Karpas-422 (cell line): Measurements from ENCODE around the gene GFAP. TPM values are rescaled to one million over a fixed set of nuclear protein-coding genes. Genes with fewer than 3 reads are reported as not detected.
"Not testable (repeated sequence)": the region's sequence is repeated elsewhere in the genome, so short reads cannot be mapped to it uniquely, and the experiment has no call there.

Source experiments
- DNase-seq: peaks from one replicate; pipeline ENCODE4 v3.0.0-alpha.2; 2015
- H2AFZ ChIP-seq: fragments of 200-600 bp; sonication (generic); 2 replicates; pipeline ENCODE4 v1.6.1; 2014; ENCODE audit warnings: antibody characterized with exemption, low read length, mixed read lengths
- H3K27ac ChIP-seq: fragments of 200-600 bp; sonication (generic); 2 replicates; pipeline ENCODE4 v1.5.1; 2014; ENCODE audit warnings: mild to moderate bottlenecking, low read length, moderate library complexity
- H3K27me3 ChIP-seq: fragments of 200-600 bp; sonication (generic); 2 replicates; pipeline ENCODE4 v1.6.1; 2014; ENCODE audit warnings: low read length, mixed read lengths
- H3K36me3 ChIP-seq: fragments of 200-600 bp; sonication (generic); 2 replicates; pipeline ENCODE4 v1.6.1; 2014; ENCODE audit warnings: low read length, mixed read lengths; ENCODE audit not compliant: insufficient read depth
- H3K4me1 ChIP-seq: fragments of 200-600 bp; sonication (generic); 2 replicates; pipeline ENCODE4 v1.6.1; 2014; ENCODE audit warnings: mild to moderate bottlenecking, low read length, mixed read lengths
- H3K4me2 ChIP-seq: fragments of 200-600 bp; sonication (generic); 2 replicates; pipeline ENCODE4 v1.6.1; 2014; ENCODE audit warnings: low read length, low read depth, mild to moderate bottlenecking; ENCODE audit not compliant: poor library complexity, severe bottlenecking
- H3K4me3 ChIP-seq: fragments of 200-600 bp; sonication (generic); 2 replicates; pipeline ENCODE4 v1.5.1; 2014; ENCODE audit warnings: mild to moderate bottlenecking, antibody characterized with exemption, low read length, mixed read lengths
- H3K79me2 ChIP-seq: fragments of 200-600 bp; sonication (generic); 2 replicates; pipeline ENCODE4 v1.6.1; 2014; ENCODE audit warnings: mild to moderate bottlenecking, low read length, mixed read lengths
- H3K9ac ChIP-seq: fragments of 200-600 bp; sonication (generic); 2 replicates; pipeline ENCODE4 v1.6.0; 2014; ENCODE audit warnings: low read length
- H3K9me2 ChIP-seq: fragments of 200-600 bp; sonication (generic), shearing (Covaris generic); replicated peaks from 2 replicates; pipeline ENCODE4 v1.6.0; 2014; ENCODE audit warnings: mild to moderate bottlenecking, low read length, moderate library complexity; ENCODE audit not compliant: insufficient read depth
- H3K9me3 ChIP-seq: fragments of 300-700, 200-600 bp; sonication (generic); 2 replicates; pipeline ENCODE4 v1.6.1; 2014; ENCODE audit warnings: low read length, mixed read lengths
- H4K20me1 ChIP-seq: fragments of 200-600 bp; sonication (generic); 2 replicates; pipeline ENCODE4 v1.6.1; 2014; ENCODE audit warnings: mild to moderate bottlenecking, antibody characterized with exemption, low read length, low read depth; ENCODE audit not compliant: insufficient read depth
- total RNA-seq: library from RNA; depleted of rRNA; stranded (reverse); fragments of >200 nt; shearing (Covaris generic); gene quantifications from 2 replicates; pipeline ENCODE4 v1.2.3, GENCODE V29; 2014; ENCODE audit warnings: low replicate concordance

Gene GFAP
- total RNA-seq, 1 experiment from 2014 or later = not detected

GRCh38 chr17:44948315-44948795 lies 33.1 kb upstream of the GFAP start:
- H2AFZ ChIP-seq = no peak overlapping the region
- H3K27me3 ChIP-seq = no peaks in the 10 kb centered on the region
- H3K9me3 ChIP-seq = no peaks in the 10 kb centered on the region
- H3K79me2 ChIP-seq = peaks cover 42% of the 10 kb centered on the region
- peak overlapping the region; percentile 96 for H3K4me3 ChIP-seq
- H3K36me3 ChIP-seq = peaks cover 29% of the 10 kb centered on the region
- H4K20me1 ChIP-seq = no peaks in the 10 kb centered on the region
- H3K9ac ChIP-seq = peak overlapping the region; percentile 93
- no peak for DNase-seq
- H3K27ac ChIP-seq = no peak overlapping the region
- no peaks in the 10 kb centered on the region for H3K9me2 ChIP-seq
- peak overlapping the region; percentile 87 for H3K4me2 ChIP-seq
- peaks cover 21% of the 10 kb centered on the region for H3K4me1 ChIP-seq

- no peaks in the 10 kb centered on the region for H3K9me2 ChIP-seq
- peaks cover 21% of the 10 kb centered on the region for H3K4me1 ChIP-seq
- no peaks in the 10 kb centered on the region for H3K27me3 ChIP-seq
- peak within 1 kb of the TSS; percentile 67; the same call in 1 of the 2 replicates for H2AFZ ChIP-seq
- H3K36me3 ChIP-seq = peaks cover 31% of the 10 kb centered on the region
- H3K4me3 ChIP-seq = peak within 1 kb of the TSS; percentile 96
- H3K27ac ChIP-seq = peak within 1 kb of the TSS; percentile 80
- H3K9me3 ChIP-seq = no peaks in the 10 kb centered on the region
- H3K79me2 ChIP-seq = peaks cover 48% of the 10 kb centered on the region
- peak; percentile 99 for DNase-seq
- peak within 1 kb of the TSS; percentile 93 for H3K9ac ChIP-seq
- H4K20me1 ChIP-seq = no peaks in the 10 kb centered on the region
- peak within 1 kb of the TSS; percentile 87 for H3K4me2 ChIP-seq
Observed at GRCh38 chr17:44947461-44948314, 32.4 kb upstream of the GFAP start, which contains the start of gene KIF18B. Gene KIF18B, minus strand, starts transcription at chr17:44947773. Its CDS starts 11,429 bp downstream, at chr17:44936344.

- H3K27me3 ChIP-seq, H3K9me3 ChIP-seq, DNase-seq, H4K20me1 ChIP-seq, H3K9me2 ChIP-seq, H2AFZ ChIP-seq, H3K27ac ChIP-seq, H3K9ac ChIP-seq: not testable (repeated sequence)
- peaks cover 46% of the 10 kb centered on the region for H3K36me3 ChIP-seq
- H3K4me2 ChIP-seq = peak overlapping the region; percentile 87
- H3K79me2 ChIP-seq = peaks cover 68% of the 10 kb centered on the region
- peaks cover 21% of the 10 kb centered on the region for H3K4me1 ChIP-seq
- peak overlapping the region; percentile 96; the same call in 1 of the 2 replicates for H3K4me3 ChIP-seq
Observed at GRCh38 chr17:44945652-44946051, 30.4 kb upstream of the GFAP start.

DNA sequence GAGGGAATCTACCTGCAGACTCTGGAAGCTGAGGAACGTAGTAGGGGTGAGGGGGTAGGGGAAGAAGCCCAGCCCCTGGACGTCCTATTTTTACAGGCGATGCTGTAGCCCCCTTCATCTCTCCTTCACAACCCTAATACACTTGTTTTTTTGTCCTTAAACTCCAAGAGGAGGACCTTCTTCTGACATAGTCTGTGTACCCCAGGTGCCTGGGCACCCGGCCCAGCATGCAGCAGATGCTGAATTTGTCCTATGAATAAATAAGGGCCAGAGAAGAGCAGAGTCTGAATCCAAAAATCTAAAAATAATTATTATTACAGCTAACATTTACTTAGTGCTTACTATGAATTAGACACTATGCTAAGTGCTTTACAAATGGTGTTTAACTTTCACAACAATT lies 27.2 kb upstream of the GFAP start:
- no peak overlapping the region for H3K9ac ChIP-seq
- peaks cover 68% of the 10 kb centered on the region for H3K36me3 ChIP-seq
- H3K27me3 ChIP-seq = no peaks in the 10 kb centered on the region
- peaks cover 14% of the 10 kb centered on the region for H3K4me1 ChIP-seq
- H3K4me2 ChIP-seq = no peak overlapping the region
- H3K4me3 ChIP-seq = no peak overlapping the region
- peaks cover 94% of the 10 kb centered on the region for H3K79me2 ChIP-seq
- H3K9me3 ChIP-seq = 0 out of 2 replicates have a peak, but pooled peaks cover 4% of the 10 kb centered on the region
- no peak overlapping the region for H3K27ac ChIP-seq
- no peak overlapping the region for H2AFZ ChIP-seq
- H3K9me2 ChIP-seq = no peaks in the 10 kb centered on the region
- no peak for DNase-seq
- no peaks in the 10 kb centered on the region for H4K20me1 ChIP-seq

GRCh38 chr17:44941712-44942331 lies 26.5 kb upstream of the GFAP start:
- H2AFZ ChIP-seq = no peak overlapping the region
- H3K9ac ChIP-seq = no peak overlapping the region
- 0 out of 2 replicates have a peak, but pooled peaks cover 4% of the 10 kb centered on the region for H3K9me3 ChIP-seq
- H3K4me3 ChIP-seq = no peak overlapping the region
- H3K4me2 ChIP-seq = no peak overlapping the region
- peaks cover 94% of the 10 kb centered on the region for H3K79me2 ChIP-seq
- no peak for DNase-seq
- no peak overlapping the region for H3K27ac ChIP-seq
- H3K9me2 ChIP-seq = no peaks in the 10 kb centered on the region
- H3K4me1 ChIP-seq = peaks cover 14% of the 10 kb centered on the region
- no peaks in the 10 kb centered on the region for H4K20me1 ChIP-seq
- H3K27me3 ChIP-seq = no peaks in the 10 kb centered on the region
- H3K36me3 ChIP-seq = peaks cover 71% of the 10 kb centered on the region

- Histone ChIP-seq H3K27me3 (no peaks in the 10 kb centered on the region), H2AFZ (no peak overlapping the region), H3K27ac (no peak overlapping the region), H3K36me3 (peaks cover 66% of the 10 kb centered on the region), H3K79me2 (peaks cover 84% of the 10 kb centered on the region), H3K9me2 (no peaks in the 10 kb centered on the region), H3K9ac (no peak overlapping the region), H3K9me3 (0 out of 2 replicates have a peak, but pooled peaks cover 4% of the 10 kb centered on the region), H3K4me2 (no peak overlapping the region), H4K20me1 (no peaks in the 10 kb centered on the region), H3K4me3 (no peak overlapping the region), H3K4me1 (peaks cover 7% of the 10 kb centered on the region; the same call in 1 of the 2 replicates)
- no peak for DNase-seq
Observed at GRCh38 chr17:44940768-44941167, 25.5 kb upstream of the GFAP start.

- Histone ChIP-seq H3K27ac (no peak overlapping the region), H3K9me3 (0 out of 2 replicates have a peak, but pooled peaks cover 4% of the 10 kb centered on the region), H3K4me1 (peaks cover 2% of the 10 kb centered on the region; the same call in 1 of the 2 replicates), H3K79me2 (peaks cover 79% of the 10 kb centered on the region), H3K4me2 (no peak overlapping the region), H3K4me3 (no peak overlapping the region), H3K9me2 (no peaks in the 10 kb centered on the region), H3K36me3 (peaks cover 62% of the 10 kb centered on the region), H2AFZ (no peak overlapping the region), H3K9ac (no peak overlapping the region), H3K27me3 (no peaks in the 10 kb centered on the region), H4K20me1 (no peaks in the 10 kb centered on the region)
- no peak for DNase-seq
Observed at GRCh38 chr17:44940317-44940716, 25.0 kb upstream of the GFAP start.

DNA sequence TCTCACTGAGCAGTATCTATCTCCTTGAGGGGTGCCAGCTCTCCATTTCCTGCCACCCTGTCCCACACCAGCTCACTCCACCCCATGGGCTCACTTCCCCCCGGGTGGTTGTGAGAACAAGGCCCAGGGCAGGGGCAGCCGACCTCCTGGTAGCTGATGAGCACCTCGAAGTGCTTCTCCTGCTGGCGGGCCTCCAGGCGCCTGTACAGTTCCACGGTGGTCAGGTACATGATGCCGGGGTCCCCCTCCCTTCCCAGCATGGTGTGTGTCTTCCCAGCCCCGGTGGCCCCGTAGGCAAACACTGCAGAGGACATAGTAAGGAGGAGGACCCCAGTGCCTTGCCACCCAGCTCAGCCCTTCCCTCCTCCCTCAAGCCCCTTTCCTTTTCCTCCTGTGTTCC lies 19.8 kb upstream of the GFAP start:
- DNase-seq = no peak
- Histone ChIP-seq H3K9me3 (0 out of 2 replicates have a peak, but pooled peaks cover under 1% of the 10 kb centered on the region), H4K20me1 (no peaks in the 10 kb centered on the region), H3K9ac (no peak overlapping the region), H3K36me3 (peaks cover 34% of the 10 kb centered on the region), H3K4me3 (no peak overlapping the region), H3K27me3 (no peaks in the 10 kb centered on the region), H3K79me2 (peaks cover 28% of the 10 kb centered on the region), H3K27ac (no peak overlapping the region), H3K4me1 (no peaks in the 10 kb centered on the region), H3K4me2 (no peak overlapping the region), H2AFZ (no peak overlapping the region), H3K9me2 (no peaks in the 10 kb centered on the region)
